ENCODE results near the gene IST1.

Gene IST1

DNA sequence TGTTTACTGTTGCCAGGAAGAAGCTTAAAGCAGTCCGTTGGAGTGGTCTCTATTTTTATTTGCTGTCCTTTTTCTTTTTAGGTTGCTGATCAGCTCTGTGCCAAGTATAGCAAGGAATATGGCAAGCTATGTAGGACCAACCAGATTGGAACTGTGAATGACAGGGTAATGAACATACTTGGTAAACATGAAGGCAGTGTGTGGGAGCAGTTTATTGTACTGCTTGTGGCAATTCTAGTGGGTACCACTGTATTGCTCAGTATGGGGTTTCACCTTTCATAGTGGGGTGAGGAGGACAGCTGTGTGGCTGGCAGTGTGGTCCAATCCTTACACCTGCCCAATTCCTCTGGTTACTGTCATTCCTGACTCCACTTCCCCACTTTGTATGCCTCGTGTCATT is 25.3 kb downstream of the IST1 start:
- DNase-seq = no peak

DNA sequence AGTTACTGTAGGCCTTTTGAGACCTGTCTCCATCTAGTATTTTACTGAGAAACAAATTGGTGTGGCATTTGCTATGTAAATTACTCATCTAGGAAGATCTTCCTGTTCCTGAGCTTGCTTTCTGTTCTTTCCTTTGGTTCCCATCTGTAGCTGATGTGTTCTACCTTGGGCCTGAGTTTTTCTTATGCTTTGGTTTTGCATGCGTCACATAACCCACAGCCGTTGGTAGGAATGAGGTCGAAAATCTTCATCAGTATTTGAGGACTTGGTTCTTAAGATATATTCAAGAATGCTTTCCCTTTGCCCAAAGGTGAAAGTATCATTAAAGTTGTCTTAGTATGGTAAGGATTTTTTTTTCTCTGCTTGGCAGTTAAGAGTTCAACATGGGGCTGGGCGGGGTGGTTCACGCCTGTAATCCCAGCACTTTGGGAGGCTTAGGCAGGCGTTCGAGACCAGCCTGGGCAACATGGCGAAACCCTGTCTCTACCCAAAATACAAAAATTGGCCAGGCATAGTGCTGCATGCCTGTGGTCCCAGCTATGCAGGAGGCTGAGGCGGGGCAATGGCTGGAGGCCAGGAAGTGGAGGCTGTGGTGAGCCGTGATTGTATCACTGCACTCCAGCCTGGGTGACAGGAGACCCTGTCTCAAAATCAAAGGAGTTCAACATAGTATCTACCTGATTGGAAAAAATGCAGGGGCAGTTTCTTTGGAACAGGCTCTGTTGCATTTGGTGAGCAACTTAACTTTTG is 28.8 kb downstream of the IST1 start:
- DNase-seq = no peak

DNA sequence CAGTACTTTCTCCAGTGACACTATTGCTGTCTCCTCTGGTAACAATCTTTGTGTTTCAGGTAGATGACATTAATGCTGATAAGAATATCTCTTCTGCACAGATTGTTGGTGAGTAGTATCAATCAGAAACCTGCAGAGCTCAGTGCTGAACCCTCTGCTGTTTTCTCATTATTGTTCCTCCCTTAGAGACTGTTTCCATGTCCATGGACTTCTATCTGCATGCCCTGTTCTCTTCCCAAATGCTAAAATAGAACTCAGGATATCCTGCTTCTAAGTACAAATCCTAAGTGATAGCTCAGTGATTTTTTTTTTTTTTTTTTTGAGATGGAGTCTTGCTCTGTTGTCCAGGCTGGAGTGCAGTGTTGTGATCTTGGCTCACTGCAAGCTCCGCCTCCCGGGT is 29.4 kb downstream of the IST1 start:
- DNase-seq = no peak

DNA sequence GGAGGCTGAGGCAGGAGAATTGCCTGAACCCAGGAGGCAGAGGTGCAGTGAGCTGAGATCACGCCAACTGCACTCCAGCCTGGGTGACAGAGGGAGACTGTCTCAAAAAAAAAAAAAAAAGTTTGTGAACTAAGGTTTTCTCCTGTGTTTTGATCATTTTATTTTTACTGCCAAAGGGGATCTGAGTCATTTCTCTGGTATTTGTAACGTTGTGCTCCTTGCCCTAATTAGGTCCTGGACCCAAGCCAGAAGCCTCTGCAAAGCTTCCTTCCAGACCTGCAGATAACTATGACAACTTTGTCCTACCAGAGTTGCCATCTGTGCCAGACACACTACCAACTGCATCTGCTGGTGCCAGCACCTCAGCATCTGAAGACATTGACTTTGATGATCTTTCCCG is 32.1 kb downstream of the IST1 start:
- peak; percentile 64 for DNase-seq

DNA sequence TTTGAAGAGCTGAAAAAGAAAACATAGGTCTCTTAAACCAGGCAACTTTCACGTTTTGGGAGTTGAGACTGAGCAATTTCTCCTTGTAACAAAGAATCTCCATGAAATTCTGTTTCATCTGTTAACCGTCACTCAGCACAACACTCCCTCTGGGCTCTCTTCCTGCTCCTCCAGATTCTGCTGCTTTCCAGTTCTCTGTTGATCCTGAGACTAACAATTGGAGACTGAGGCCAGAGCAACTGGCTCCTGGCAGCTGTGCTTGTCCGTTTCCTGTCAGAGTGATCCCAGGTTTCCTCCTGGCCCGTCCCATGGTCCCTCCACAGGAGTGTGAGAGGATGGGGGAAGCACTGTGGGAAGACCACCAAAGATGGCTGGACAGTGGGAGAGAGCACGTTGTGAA is 32.5 kb downstream of the IST1 start:
- DNase-seq = no peak

DNA sequence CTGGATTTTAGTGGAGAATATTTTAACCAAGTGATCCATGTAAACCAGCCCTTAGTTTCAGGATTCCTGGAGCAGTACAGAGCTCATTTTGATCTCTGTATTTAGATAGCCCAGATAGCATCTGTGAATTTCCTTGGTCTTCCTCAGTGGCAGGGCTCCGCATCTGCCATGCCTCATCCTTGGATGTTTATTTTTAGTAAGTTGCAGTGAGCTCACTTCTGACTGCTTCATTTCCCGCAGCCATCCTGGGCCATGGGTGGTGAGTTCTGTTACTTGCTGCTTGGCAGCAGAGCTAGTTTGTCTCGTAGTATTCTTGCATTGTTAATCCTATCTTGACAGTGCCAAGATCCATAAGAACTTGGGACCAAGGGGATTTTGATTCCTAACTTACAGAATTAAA is 33.7 kb downstream of the IST1 start:
- peak; percentile 29 for DNase-seq

DNA sequence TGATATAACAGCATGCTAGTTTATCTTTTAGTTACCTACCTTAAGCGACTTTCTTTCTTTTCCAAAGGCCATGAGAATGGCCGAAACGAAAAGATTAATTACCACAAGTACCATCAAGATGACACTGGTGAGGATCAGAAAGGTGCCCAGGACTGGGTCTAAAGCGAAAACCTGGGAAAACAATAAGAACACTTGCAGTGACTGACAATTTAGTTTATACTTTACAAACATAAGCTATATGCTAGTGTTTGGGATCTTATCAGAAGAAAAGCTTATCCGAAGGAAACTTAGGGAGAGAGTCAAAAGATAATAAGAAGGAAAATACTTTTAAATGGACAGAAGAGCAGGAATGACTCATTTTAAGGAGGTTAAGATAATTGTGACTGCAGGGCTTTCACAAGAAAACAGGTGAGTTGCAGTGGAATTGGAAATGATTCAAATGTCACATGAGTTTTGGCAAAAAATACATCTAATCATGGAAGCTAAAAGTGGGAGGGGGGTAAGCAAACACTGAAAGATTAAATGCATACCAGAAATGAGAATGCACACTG is 34.8 kb downstream of the IST1 start:
- DNase-seq = no peak

DNA sequence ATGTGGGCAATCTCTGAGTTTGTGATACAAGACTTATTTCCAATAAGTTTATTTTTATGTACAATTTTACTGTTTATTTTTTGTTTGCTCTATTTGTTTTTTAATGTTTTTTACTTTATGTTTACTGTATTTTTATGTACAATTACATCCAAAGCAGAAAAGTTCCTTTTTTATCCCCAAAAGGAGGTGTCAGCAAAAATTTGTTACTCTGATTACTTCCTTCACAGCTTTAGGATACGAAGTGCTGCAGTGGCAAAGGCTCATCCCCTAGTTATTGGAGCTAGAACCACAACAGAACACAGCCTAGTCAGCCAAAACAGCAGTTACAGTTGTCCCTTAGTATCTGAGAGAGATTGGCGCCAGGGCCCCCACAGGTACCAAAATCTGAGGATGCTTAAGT is 35.7 kb downstream of the IST1 start:
- DNase-seq = no peak

DNA sequence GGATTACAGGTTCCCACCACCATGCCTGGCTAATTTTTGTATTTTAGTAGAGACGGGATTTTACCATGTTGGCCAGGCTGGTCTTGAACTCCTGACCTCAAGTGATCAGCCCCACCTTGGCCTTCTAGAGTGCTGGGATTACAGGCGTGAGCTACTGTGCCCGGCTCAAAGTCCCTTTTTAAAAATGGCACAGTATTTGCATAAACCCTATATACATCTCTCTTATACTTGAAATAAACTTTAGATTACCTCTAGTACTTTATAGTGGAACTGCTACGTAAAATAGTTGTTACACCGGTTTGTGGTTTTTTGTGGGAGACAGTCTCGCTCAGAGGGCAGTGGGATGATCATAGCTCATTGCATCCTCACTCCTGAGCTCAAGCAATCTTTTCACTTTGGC is 36.3 kb downstream of the IST1 start:
- no peak for DNase-seq

DNA sequence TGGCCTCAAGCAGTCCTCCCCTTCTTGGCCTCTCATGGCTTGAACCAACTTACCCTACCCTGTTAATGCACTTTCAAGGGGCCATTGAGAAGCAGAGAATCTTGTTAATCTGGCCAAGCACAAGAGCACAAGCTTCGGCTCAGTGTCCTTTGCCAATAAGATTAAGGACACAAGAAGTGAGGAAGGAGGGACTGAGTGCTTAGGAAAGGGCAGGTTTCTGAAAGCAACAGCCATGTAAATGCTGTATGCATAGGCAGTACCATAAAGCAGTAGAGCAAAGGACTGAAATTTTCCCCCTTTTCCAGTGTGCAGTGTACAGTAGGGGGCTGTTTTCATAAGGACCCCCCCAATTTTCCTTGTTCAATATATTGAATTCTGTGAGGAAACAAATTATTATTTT is 37.7 kb downstream of the IST1 start:
- DNase-seq = no peak

DNA sequence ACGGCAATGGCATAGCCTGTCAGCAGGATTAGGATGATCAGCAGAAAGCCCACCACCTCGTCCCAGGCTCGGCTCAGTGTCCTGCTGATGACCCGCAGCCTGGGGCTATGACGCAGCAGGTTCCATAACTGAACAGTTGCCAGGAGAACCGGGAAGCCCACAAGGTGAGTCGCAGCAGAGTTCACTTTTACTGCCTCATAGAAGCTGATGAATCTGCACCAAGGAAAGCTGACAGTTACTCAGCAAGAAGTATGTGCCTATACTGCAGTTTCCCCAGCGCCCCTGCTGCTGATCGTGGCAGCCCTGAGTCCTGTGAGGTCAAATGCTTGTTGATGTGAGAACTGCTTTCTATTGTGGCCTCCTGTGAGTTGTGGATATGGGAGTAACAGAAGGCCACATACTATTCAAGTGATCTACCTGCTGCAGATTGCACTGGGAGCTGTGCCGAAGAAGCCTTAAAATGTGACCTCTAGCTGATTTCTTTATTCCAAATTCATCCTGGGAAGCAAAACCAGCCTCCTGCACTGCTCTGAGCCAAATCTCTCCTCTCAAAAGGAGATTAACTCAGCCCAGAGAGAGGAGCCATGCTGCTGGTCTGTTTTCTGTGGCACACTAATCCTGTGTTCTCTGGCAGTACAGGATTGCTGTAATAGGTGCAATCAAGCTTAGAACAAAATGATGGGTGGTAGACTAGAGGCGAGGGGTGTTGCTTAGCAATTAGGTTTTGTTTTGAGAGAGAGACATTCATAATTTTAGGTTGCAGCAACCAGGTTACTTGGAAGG is 38.8 kb downstream of the IST1 start:
- peak; percentile 80 for DNase-seq

DNA sequence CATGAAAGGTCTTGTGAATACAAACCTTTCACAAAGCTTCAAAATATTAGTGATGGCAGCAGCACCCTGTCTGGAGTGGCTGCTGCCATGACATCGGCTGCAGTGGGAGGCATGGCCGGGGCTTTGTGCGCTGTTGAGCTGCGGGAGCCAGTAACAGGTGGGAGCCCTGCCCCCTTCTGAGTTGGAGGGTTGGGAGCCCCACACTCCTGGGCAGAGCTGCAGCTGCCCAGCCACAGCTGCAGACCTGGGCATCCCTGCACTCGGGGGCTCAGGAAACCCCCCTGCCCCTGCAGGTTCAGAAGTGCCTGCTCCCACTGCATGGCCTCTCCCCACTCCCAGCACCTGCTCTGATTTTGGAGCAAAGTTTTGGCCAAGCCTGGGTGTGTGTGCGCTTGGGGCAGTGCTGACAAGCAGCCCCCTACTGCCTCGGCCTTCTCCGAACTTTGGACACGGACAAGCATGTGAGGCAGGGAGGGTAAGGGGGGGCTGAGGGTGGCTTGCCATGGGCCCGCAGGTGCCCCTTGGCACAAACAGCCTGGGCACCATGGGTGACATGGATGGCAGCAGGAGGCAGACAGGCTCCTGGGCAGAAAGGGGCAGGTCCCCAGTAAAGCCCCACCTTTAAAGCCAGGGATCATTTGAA is 42.7 kb downstream of the IST1 start:
- DNase-seq = no peak

DNA sequence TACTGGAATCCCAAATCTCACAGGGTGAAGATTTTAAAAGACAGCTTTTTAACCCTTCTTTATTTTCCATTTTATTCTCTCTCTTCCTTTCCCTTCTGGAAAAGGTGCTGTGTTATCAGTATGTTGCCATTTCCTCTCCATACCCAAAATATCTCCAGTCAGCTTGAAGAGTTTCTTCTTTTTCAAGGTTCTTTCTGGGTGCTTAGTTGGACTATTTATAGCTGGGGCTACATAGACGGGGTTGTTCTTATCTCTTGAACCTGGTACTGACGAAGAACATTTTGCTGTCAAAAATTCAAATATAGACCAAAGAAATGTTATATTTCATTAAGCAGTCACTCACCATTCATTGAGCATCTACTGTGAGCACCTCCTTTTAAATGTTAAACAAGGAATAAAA is 48.6 kb downstream of the IST1 start:
- no peak for DNase-seq

DNA sequence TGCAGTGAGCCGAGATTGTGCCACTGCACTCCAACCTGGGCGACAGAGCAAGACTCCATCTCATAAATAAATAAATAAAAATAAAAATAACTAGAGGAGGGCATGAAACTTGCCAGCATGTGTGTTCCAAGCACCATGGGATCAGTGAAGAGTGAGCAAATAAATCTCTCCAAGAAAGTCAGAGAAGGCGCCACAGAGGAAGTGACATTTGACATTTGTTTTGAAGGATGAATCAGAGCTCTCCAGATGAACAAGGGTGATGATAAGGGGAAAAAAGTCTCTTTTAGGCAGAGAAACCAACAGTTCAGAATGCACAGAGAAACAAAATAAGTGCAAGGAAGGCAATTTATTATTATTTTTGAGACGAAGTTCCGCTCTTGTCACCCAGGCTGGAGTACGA is 50.3 kb downstream of the IST1 start:
- no peak for DNase-seq

DNA sequence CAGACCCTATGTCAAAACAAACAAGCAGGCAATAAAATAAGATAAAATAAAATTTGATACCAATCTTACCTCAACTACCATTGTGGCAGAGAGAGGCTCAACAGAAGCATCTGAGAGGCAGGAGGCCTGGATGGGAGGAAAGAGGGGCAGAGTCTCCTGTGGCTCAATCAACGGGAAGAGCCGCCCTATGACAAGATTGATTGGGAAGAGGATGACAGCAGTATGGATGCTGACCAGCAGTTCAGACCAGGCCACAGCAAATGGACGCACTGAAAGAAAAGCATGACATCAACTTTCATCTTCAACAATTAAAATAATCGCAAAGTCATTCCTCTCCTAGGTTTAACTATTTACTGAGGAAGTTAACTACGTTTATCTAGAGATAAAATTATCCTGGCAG is 57.5 kb downstream of the IST1 start:
- no peak for DNase-seq

DNA sequence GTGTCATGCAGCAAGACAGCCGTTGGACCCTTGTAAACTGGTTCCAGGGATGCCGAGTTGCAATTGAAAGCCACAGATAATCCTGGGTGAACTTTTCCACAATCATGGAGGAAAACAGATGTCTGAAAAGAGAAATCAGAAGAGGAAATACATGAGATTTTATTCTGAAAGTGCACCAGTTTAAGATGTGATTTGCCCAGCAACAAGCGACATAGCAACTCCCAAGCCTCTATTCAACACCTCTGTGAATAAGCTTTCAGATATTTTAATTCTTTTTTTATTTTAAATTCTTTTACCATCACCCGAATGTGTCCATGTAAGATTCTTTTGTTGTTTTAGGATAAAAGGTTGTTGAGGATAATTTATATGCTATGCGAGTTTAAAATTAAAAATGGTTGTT is 58.8 kb downstream of the IST1 start:
- no peak for DNase-seq

DNA sequence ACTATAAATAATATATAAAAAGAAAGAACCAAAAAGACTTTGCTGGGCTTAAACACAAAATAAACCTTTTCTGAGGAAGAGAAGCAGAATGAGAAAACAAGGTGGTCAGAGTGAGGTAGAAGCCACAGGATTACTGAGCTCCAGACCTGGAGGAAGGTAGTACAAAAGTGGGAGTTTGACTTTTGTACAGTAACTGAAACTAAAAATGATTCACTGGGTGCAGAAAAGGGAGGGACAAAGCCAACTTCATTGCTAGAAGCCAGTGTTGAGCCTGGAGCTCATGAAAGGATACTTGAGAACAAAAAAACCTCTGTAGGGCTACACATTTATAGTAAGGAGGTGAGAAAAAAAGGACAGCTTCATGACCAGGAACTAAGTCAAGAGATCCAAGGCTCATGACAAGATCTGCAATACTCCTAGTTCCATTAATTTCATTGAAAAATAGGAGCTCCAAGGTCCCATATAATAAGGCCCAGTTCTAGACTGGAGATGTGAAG is 59.4 kb downstream of the IST1 start:
- DNase-seq = peak; percentile 4

DNA sequence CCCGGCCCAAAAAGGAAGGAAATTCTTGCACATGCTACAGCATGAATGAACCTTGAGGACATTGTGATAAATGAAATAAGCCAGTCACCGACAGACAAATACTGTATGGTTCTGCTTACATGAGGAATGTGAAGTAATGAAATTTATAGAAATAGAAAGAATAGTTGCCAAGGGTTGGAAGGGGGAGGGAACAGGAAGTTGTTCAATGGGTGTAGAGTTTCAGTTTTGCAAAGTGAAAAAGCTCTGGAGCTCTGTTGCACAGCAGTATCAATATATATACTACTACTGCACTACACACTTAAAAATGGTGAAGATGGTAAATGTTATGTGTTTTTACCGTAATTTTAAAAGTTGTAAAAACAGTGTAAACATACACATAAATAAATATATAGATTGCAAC is 61.2 kb downstream of the IST1 start:
- no peak for DNase-seq

DNA sequence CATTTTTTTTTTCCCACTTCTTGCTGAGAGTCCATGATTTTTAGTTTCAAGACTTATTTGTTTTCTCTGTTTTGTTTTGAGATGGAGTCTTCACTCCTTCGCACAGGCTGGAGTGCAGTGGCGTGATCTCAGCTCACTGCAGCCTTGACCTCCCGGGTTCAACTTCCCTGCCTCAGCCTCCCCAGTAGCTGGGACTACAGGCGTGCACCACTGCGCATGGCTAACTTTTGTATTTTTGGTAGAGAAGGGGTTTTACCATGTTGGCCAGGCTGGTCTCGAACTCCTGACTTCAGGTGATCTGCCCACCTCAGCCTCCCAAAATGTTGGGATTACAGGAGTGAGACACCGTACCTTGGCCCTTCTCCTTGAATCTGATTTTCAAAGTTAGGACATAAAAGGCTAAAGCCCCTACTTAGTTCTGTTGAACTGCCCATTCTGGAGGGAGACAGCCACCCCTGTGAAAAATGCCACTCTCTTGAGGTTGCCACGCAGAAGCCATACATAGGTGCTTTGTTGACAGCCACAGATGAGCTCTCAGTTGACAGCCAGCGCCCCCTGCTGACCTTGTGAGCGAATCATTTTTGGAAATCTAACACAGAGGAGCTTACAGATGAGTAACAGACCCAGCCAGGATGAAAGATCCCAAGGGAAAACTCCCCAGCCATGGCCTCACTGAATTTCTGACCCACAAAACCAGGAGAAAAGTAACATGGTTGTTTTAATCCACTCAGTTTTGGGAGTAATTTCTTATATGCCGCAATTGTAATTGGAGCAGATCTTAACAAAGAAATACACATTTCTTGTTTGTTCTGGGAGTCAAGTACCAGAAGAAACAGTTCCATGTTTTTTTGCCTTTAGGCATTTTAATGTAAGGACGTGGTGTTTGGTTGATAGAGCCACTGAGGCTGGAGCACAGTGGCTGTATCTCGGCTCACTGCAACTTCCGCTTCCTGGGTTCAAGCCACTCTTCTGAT is 66.0 kb downstream of the IST1 start:
- DNase-seq = peak; percentile 72

DNA sequence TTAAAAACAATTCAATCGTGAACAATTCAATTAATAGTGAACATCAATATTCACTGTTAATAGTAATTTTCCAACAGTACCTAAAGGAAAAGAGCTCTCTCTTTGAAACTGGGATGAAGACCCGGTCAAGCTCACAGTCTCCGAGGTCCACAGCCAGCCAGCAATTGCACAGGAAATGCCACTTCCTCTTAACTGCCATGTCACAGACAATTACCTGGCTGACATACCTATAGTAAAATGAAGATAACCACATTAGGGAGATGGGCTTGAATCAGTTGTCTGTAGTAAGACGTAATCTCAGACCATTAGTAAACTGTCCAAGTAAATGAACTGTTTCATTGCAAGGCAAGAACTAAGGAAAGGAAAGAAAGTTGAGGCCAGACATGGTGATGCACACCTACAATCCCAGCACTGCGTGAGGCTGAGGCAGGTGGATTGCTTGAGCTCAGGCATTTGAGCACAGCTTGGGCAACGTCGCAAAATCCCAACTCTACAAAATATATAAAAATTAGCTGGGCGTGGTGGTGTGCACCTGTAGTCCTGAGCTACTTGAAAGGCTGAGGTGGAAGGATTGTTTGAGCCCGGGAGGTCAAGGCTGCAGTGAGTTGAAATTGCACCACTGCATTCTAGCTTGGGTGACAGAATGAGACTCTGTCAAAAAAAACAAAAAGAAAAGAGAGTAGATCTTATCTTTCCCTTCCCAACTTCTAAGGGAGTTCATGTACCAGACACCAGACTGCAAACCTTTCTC is 68.0 kb downstream of the IST1 start:
- DNase-seq = no peak

DNA sequence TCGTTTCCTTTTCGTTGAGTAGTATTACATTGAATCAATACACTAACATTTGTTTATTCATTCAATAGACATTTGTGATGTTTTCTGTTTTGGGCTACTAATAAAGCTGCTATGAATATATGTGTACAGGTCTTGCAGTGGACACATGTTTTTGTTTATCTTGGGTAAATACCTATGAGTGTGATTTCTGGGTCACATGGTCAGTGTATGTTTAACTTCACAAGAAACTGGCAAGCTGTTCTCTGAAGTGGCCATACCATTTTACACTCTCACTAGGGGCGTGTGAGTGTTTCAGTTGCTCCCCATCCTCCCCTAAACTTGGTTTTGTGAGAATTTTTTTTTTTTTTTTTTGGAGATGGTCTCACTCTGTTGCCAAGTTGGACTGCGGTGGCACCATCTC is 69.9 kb downstream of the IST1 start:
- no peak for DNase-seq

DNA sequence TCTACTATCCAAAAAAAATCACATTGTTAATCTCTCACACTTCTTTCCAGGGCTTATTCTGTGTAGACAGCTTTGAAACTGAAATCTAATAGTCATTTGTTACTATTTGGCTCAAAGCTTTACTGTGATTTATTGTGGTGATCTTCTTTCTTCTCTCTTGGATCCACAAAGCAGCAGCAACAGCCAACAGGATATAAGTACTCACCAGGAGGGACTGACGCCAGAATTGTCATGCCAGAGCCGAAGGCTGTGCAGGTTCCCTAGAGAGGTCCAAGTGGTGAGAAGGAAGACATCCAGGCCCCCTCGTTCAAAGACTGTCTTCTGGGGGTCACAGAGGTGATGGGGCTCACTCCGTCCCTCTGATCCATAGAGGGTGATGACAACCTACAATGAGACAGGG is 71.6 kb downstream of the IST1 start:
- no peak for DNase-seq
